Endothelial cell of hepatic sinusoid (primary cell): Measurements from ENCODE around the gene TESK2.

Experiments
- in situ Hi-C: cut with HindIII; loops from 2 replicates; pipeline ENCODE4 v1.10.0; 2017; ENCODE audit warnings: low sequenced_read_pairs

The TESK2 gene

GRCh38 chr1:45319761-45320160 lies 171.2 kb downstream of the TESK2 start:
- in situ Hi-C loops: no loop called here

GRCh38 chr1:45317166-45317565 lies 173.8 kb downstream of the TESK2 start:
- in situ Hi-C loops: no loop called here

- in situ Hi-C loops: no loop called here
Measured at GRCh38 chr1:45314266-45314665, 176.7 kb downstream of the TESK2 start.

- in situ Hi-C loops: no loop called here
Measured at GRCh38 chr1:45306905-45307304, 184.1 kb downstream of the TESK2 start.

- in situ Hi-C loops: no loop called here
Measured at GRCh38 chr1:45306319-45306718, 184.6 kb downstream of the TESK2 start.

GRCh38 chr1:45305231-45305630 lies 185.7 kb downstream of the TESK2 start:
- in situ Hi-C loops: no loop called here

- in situ Hi-C loops: no loop called here
Measured at GRCh38 chr1:45304311-45305081, 186.5 kb downstream of the TESK2 start.

- in situ Hi-C loops: no loop called here
Measured at GRCh38 chr1:45303520-45304310, 187.2 kb downstream of the TESK2 start.

GRCh38 chr1:45302505-45303150 lies 188.3 kb downstream of the TESK2 start:
- in situ Hi-C loops: no loop called here

- in situ Hi-C loops: no loop called here
Measured at GRCh38 chr1:45300669-45300997, 190.3 kb downstream of the TESK2 start.

- in situ Hi-C loops: loop anchor here (25.0 kb wide), 1 partner anchor 288 kb away; the partner anchor contains the start of genes HECTD3 and UROD
Measured at GRCh38 chr1:45299981-45300668, 190.8 kb downstream of the TESK2 start.

GRCh38 chr1:45299296-45299695 lies 191.7 kb downstream of the TESK2 start:
- in situ Hi-C loops: loop anchor here (25.0 kb wide), 1 partner anchor 287 kb away; the partner anchor contains the start of genes HECTD3 and UROD

GRCh38 chr1:45297666-45298356 lies 193.2 kb downstream of the TESK2 start:
- in situ Hi-C loops: loop anchor here (25.0 kb wide), 1 partner anchor 286 kb away; the partner anchor contains the start of genes HECTD3 and UROD
